Ramos (cell line): ENCODE data around the gene PLEKHA5.
"Not testable (repeated sequence)": the region's sequence is repeated elsewhere in the genome, so short reads cannot be mapped to it uniquely, and the experiment has no call there.

ENCODE experiments used
- in situ Hi-C: fragments of 300-500 bp; cut with MboI; formaldehyde crosslinking; loops from one replicate; pipeline ENCODE4 v1.14.3; 2022; ENCODE audit warnings: low sequenced_read_pairs; ENCODE audit not compliant: unreplicated experiment

The PLEKHA5 gene

DNA sequence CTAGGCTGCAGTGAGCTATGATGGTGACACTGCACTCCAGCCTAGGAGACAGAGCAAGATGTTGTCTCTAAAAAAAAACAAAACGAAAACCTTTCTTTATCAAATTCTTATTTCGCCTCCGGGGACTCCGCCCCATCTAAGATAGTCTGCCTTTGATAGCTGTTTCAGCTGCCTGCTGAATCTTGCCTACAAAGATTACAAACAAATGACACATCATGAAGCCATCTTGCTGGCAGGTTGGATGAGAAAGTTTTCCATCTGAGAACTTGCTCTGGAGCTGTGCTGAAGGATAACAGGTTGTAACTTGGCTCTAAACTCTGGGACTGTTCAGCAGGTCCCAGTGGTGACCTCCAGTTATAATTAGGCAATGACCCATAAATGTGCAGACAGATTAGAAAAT is 268.0 kb downstream of the PLEKHA5 start:
- in situ Hi-C loops = no loop called here

DNA sequence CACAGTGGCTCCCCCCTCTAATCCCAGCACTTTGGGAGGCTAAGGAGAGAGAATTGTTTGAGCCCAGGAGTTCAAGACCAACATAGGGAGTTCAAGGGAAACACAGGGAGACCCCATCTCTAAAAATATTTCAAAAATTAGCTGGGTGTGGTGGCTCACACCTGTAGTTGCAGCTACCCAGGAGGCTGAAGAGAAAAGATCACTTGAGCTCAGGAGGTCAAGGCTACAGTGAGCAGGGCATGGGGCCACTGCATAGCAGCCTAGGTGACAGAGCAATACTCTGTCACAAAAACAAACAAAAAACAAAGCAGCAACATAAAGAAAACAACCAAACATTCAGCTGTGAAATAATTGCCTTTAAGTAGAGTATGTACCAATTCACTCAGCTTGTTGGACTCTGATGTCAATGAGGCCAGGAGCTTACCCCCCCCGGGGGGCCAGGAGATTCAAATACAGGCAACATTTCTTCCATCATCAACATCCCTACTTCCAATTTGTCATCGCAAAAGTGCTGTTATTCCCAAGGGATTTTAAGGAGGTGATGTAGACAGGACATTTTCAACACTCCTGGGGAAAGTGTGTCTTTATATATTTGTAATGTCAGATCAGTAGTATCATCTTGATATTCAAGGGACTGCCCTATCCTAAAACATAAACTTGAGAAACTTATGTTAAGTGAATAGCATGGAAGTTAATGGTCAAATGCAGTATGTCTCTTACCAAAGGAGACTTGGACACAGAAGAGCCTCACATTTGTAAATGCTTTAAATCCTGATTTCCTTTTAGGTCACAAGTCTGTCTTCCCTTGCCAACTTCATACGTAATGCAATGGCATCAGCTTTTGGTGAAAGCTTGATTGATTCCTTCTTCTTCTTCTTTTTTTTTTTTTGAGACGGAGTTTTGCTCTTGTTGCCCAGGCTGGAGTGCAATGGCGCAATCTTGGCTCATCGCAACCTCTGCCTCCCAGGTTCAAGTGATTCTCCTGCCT is 269.1 kb downstream of the PLEKHA5 start:
- in situ Hi-C loops = no loop called here

DNA sequence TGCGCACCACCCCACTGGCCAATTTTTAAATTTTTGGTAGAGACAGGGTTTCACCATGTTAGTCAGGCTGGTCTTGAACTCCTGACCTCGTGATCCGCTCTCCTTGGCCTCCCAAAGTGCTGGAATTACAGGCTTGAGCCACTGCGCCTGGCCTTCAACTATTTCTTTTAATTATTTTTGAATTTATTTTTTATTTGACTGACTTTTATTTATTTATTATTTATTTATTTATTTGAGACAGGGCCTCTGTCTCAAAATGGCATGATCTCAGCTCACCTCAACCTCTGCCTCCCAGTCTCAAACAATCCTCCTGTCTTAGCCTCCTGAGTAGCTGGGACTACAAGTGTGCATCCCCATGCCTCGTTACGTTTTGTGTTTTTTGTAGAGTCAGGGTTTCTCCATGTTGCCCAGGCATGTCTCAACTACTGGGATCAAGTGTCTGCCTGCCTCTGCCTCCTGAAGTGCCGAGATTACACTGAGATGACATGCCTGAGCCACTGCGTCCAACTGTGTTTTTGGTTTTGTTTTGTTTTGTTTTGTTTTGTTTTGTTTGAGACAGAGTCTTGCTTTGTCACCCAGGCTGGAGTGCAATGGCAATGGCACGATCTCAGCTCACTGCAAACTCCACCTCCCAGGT is 271.2 kb downstream of the PLEKHA5 start:
- in situ Hi-C loops = not testable (repeated sequence)

DNA sequence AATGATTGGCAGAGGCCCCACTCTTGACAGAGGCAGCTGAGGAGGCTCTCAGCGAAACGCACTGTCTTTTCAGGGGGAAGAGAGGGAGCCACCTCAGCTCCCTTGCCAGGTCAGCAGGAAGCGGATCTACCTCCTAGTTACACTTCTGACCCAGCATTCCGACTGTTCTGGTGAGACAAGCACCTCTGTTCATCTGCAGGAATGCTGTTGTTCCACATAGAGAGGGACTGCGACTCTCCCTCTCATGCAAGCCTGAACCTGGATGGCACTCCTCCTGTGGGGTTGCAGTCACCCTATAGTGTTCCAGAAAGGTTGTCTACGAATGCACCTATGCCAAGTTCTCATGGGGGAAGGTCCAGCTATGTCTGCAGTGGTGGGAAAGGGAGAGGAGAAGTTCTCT is 272.7 kb downstream of the PLEKHA5 start:
- in situ Hi-C loops = no loop called here

DNA sequence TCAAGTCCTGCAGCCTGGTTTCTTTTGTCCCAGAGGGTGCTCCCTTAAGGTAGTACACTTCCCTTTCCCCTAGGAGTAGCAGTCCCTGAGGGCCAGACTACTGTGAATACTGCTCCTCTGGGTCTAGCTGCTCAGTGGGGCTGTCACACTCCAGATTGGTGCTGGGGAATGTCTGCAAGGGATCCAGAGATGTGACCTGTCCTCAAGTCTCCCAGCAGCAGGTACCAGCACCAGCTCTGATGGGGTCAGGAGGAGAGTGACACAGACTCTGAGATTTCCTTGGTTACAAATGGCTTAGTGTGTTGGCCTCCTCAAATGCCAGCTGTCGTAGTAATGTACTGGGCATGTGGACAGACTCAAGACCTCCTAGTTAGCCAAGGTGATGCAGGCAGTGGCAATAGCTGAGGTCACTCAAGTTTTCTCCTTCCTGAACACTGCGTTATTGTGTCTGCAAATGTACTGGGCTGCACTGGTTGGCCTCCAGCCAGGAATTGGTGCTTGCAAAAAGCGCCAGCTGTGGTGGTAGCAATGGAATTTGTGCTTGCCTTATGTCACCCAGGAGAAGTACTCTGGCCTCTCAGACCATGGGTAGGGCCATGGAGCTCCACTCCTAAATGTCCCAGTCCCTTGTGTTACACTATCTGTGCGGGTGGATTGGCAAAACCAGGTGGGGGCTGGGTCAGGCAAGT is 273.4 kb downstream of the PLEKHA5 start:
- in situ Hi-C loops = no loop called here

DNA sequence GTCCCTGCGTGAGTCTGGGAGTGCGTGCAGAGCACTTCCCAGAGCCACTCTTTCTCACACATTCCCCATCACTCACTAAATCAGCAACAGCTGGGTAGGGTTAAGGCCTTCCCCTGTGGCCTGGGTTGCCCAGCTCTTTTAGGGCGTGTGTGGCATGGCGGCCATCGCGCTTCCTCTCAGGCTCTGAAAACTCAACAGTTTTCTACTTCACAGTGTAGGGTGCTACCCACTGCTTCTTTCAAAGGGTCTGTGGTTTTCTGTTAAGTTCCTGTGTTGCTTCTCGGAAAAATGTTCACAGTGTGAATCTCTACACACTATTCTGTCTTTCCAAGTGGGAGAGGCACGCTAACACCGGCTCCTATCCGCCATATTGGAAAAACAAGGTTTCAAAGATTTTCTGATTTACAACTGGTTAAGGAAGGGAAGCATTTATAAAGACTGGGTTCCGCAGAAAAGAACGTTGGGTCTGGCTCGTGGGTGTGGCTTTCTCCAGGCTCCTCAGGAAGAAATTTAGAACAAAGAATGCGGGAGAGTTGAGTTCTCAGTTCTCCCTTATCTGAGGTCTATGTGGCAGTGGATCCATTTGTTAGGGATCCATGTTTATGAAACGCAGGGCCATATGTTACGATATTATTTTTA is 274.8 kb downstream of the PLEKHA5 start:
- in situ Hi-C loops = no loop called here

DNA sequence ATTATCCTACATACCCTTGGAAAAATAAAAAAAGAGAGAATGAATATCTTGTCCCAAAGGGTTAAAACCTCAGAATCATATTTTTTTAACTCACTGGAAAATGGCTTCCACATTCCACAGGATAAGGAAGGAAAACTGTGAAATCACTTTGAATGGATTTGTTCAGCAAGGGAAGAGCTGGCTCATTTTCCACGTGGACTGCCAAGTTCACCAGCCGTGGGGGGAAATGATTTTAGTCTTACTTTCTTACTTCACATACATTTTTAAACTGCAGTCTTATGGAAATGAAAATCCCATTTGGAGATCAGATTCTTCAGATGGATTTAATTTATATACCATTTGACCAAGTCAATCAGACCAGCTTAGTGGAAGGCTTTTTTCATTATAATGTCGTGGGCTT is 279.8 kb downstream of the PLEKHA5 start:
- in situ Hi-C loops = no loop called here

DNA sequence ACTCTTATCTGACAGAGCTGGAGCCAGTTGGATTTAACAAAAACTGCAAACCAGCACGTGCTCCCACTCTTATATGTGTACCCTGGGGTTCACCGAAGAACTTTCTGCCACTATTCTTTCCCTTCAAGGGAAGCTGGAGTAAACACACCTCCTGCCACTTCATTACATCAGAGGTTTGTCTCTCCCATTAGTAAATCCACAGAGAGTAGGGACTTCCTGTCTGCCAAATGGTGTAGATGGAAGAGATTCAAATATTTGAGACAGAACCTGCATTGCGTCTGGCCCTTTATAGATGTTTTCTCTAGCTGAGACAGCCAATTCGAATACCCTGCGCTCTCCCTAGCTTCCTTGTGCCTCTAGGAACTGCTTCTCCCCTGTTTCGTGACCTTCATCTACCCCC is 280.7 kb downstream of the PLEKHA5 start:
- in situ Hi-C loops = no loop called here

DNA sequence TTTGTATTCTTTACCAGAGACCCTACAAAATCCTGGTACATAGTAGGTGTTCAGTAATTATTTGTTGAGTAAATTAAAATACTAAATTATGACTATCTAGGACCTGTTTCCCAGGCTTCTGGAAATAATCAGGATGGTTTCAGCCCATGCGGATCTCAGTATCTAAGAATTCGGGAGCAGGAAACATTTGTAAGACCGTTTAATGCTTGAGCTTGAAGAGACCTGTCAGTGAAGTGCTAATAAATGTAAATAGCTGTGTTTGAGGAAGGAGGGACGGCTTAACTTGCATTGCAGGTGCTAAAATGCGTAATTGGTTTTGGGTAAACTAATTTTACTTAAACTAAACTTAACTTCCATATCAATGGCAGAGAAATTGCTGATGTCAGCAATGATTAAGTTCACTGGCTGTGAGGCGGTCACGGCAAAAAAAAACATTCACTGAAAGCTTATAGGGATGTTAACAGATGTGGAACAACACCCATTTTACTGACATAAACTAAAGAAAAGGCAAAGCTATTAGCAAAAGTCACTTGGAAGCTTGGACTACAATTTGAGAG is 281.2 kb downstream of the PLEKHA5 start:
- in situ Hi-C loops = no loop called here

DNA sequence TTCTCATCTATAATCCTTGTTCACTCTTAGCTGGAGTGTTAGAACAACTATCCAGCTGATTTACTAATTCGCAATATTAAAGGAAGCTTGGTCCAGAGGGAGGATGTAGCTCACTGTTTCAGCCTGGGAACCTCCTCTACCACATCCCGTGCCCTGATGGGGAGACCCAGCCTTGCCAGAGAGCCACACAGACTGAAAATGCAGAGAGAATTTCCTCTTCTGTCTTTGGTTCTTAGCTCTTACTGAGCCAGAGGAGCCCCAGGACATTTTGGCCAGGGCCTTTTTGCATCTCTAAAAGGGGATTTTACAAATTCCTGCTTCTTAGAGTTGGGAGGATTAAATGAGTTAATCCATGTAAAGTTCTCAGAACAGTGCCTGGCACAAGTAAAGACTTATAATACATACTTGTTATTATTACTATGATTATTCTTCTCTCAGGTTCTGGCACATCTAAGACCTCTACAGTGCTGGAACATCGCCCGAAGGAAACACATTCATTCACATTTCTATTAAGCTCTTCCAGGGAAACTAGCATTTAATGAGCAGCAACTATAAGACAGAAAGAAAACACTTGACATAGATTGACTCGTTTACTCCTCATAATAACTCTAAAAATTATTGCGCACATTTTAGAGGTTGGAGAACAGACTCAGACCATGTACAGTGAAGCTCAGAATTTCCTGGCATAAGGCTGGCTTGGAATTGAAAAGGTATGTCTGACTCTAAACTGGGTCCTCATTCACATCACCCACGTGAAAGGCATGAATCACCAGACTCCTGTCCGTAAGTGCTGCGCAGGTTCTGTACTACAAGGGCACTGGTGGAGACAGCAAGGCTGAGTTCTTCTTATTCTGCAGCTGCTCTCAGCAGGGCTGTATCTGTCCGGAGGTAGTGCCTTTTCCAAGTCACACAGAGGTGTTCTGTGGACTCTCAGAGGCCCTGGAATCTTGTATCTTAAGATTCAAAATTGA is 282.0 kb downstream of the PLEKHA5 start:
- in situ Hi-C loops = no loop called here

DNA sequence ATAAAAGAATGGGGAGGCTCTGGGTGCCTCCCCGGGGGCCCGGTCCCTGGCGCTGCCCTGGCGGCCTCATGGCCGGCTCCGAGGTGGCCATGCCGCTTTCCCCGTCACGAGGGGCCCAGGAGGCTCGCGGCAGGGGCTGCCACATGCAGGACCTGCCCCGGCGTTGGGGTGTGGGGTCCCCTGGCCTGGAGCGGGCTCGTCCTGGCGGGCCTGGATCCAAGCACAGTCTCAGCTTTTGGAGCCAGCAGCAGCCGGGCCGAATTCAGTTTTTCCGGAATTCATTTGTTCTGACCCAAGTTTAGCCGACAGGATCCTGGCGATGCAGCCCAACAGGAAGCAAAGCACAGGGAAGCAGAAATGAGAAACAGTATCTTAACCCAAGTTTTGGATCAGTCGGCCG is 283.3 kb downstream of the PLEKHA5 start:
- in situ Hi-C loops = no loop called here

DNA sequence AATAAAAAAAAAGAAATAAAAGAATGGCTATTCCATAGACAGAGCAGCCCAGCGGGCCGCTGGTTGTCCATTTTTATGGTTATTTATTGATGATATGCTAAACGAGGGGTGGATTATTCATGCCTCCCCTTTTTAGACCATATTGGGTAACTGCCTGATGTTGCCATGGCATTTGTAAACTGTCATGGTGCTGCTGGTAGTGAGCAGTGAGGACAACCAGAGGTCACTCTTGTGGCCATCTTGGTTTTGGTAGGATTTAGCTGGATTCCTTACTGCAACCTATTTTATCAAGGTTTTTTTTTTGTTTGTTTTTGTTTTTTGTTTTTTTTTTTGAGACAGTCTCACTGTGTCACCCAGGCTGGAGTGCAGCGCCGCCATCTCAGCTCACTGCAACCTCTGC is 284.0 kb downstream of the PLEKHA5 start:
- in situ Hi-C loops = not testable (repeated sequence)

DNA sequence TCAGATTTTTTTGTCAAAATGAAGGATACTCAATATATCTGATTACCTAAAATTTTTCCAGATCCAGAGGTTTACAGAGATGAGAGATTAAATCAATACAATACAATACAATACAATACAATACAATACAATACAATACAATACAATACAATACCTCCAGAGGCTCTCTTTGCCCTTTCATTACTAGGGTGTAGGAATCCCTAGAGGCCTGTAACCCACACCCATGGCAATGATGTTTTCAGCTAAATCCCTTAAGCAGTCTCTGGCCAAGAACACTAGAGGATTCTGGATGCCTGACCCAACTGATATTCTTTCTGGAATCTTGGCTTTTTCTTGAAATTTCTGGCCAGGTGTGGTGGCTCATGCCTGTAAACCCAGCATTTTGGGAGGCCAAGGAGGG is 286.0 kb downstream of the PLEKHA5 start:
- in situ Hi-C loops = no loop called here

DNA sequence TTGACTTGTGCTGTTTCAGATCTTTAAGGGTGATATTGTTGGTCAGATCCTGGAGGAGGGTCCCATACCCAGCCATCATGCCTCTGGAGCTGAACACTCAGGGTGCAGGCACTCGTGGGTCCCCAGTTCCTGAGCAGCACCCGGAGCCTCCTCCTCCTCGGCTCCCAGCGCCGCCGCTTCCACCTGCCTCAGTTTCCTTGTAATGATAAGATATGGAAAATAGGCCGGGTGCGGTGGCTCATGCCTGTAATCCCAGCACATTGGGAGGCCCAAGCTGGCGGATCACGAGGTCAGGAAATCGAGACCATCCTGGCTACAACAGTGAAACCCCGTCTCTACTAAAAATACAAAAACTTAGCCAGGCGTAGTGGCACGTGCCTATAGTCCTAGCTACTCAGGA is 289.6 kb downstream of the PLEKHA5 start:
- in situ Hi-C loops = no loop called here

DNA sequence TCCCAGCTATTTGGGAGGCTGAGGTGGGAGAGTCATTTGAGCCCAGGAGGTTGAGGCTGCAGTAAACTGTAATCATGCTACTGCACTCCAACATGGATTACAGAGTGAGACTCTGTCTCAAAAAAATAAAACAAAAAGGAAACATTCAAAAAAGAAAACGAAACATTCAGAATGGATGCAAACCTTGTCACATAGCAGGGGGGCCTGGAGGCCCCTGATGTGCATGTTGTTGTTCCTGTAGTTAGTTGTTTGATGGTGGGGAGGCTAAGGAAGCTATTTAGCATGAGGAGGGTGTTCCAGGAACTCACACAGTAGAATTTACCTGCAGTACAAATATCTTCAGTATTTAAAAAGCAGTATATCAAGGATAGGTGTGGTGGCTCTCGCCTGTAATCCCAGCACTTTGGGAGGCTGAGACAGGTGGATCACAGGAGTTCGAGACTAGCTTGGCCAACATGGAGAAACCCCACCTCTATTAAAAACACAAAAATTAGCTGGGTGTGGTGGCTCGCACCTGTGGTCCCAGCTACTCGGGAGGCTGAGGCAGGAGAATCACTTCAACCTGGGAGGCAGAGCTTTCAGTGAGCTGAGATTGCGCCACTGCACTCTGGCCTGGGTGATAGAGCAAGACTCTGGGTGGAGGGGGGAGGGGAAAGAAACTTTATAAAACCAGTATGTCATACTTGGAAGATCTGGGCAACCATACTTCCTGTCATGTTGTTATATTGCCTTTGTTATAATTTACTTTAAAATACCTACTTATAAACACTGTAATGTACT is 292.2 kb downstream of the PLEKHA5 start:
- in situ Hi-C loops = no loop called here

DNA sequence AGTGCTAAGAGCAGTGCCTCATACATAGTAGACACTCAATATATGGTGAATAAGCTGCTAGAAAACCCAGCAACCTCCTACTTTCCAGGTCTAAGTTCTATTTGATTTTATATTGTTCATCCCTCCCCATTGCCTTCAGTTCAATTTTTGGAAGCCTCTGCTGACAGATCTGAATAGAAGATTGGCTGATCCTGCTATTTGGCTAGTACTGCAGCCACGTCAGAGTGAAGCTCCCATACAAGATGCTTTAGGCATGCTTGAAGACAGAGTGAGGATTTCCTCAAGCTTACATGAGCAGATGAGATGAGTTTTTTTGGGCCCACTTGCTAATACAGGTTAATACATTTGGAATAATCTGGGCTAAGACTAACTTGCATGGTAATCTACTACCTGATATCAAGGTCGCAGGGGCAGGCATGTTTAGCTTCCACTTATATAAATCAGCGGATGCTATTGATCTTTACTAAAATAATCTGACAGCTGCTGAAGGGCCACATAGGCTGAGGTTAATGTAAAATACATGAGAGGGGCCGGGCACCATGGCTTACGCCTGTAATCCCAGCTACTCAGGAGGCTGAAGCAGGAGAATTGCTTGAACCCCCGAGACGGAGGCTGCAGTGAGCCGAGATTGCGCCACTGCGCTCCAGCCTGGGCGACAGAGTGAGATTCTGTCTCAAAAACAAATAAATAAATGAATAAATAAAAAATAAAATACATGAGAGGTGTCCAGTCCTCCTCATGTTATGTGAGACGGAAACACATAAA is 293.8 kb downstream of the PLEKHA5 start:
- in situ Hi-C loops = no loop called here
